GM12878 (cell line): ENCODE data around the gene CEACAM6.
"Not testable (repeated sequence)": the region's sequence is repeated elsewhere in the genome, so short reads cannot be mapped to it uniquely, and the experiment has no call there.

Source experiments
- MEF2A ChIP-seq: IDR thresholded peaks from 2 replicates; pipeline ENCODE4 v1.6.1; 2011; ENCODE audit warnings: low read depth, mild to moderate bottlenecking, low read length, moderate library complexity; ENCODE audit not compliant: insufficient read depth
- RAD51 ChIP-seq: fragments of 450-650 bp; IDR thresholded peaks from 2 replicates; pipeline ENCODE4 v1.6.1; 2016; ENCODE audit warnings: moderate library complexity, mild to moderate bottlenecking, inconsistent platforms
- STAT1 ChIP-seq: fragments of 450-650 bp; conservative IDR thresholded peaks from 2 replicates; pipeline ENCODE4 v1.6.1; 2014; ENCODE audit warnings: antibody characterized with exemption, mild to moderate bottlenecking
- TAF1 ChIP-seq: IDR thresholded peaks from 2 replicates; pipeline ENCODE4 v1.6.1; 2011; ENCODE audit warnings: mild to moderate bottlenecking, low read depth, low read length, borderline replicate concordance
- TF ChIP-seq, protein P1 (sequence below), 3 experiments: IDR thresholded peaks in 2 of 3; conservative IDR thresholded peaks in 1 of 3; 2 replicates each; pipeline ENCODE4 v1.5.1; 2011; ENCODE audit warnings: low read depth in 3 of 3, low read length in 3 of 3, mild to moderate bottlenecking in 3 of 3, control low read depth in 2 of 3, moderate library complexity in 2 of 3, inconsistent platforms in 1 of 3, mixed read lengths in 1 of 3; ENCODE audit not compliant: control insufficient read depth in 2 of 3, insufficient read depth in 1 of 3; ENCODE audit errors: extremely low read depth in 1 of 3
- TF ChIP-seq, protein P2 (sequence below): fragments of 450-650 bp; formaldehyde crosslinking; IDR thresholded peaks from 2 replicates; pipeline ENCODE4 v1.4.0; 2020; ENCODE audit warnings: mild to moderate bottlenecking, moderate library complexity

DNA sequence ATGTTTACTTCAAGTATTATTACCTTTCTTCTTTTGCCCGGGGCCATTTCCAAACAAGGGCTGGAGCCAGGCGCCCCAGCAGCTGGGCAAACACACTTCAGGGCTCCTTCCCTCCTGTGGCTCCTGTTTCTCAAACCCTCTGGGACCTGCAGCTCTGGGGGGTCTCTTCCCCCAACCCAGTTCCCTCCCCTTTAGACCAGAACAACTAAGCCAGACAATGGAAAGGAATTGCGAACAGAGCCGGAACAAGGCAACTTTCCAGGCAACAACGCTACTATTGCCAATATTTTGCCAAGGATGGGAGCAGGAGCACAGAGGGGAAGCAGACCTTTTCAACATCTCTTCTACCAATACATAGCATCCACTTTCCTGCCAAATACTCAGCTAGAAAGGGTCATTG lies 33.7 kb downstream of the CEACAM6 start:
- not testable (repeated sequence) for TF ChIP-seq TAF1, STAT1, RAD51, MEF2A
- TF ChIP-seq, protein P1, sequence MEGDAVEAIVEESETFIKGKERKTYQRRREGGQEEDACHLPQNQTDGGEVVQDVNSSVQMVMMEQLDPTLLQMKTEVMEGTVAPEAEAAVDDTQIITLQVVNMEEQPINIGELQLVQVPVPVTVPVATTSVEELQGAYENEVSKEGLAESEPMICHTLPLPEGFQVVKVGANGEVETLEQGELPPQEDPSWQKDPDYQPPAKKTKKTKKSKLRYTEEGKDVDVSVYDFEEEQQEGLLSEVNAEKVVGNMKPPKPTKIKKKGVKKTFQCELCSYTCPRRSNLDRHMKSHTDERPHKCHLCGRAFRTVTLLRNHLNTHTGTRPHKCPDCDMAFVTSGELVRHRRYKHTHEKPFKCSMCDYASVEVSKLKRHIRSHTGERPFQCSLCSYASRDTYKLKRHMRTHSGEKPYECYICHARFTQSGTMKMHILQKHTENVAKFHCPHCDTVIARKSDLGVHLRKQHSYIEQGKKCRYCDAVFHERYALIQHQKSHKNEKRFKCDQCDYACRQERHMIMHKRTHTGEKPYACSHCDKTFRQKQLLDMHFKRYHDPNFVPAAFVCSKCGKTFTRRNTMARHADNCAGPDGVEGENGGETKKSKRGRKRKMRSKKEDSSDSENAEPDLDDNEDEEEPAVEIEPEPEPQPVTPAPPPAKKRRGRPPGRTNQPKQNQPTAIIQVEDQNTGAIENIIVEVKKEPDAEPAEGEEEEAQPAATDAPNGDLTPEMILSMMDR (IDR thresholded peaks at IDR 0.05 in 2 of 3, conservative IDR thresholded peaks at IDR 0.05 in 1 of 3; ENCODE audit: control insufficient read depth in 2 of 3, extremely low read depth in 1 of 3, insufficient read depth in 1 of 3, low read depth in 3 of 3, low read length in 3 of 3): not testable (repeated sequence)
- TF ChIP-seq, protein P2, sequence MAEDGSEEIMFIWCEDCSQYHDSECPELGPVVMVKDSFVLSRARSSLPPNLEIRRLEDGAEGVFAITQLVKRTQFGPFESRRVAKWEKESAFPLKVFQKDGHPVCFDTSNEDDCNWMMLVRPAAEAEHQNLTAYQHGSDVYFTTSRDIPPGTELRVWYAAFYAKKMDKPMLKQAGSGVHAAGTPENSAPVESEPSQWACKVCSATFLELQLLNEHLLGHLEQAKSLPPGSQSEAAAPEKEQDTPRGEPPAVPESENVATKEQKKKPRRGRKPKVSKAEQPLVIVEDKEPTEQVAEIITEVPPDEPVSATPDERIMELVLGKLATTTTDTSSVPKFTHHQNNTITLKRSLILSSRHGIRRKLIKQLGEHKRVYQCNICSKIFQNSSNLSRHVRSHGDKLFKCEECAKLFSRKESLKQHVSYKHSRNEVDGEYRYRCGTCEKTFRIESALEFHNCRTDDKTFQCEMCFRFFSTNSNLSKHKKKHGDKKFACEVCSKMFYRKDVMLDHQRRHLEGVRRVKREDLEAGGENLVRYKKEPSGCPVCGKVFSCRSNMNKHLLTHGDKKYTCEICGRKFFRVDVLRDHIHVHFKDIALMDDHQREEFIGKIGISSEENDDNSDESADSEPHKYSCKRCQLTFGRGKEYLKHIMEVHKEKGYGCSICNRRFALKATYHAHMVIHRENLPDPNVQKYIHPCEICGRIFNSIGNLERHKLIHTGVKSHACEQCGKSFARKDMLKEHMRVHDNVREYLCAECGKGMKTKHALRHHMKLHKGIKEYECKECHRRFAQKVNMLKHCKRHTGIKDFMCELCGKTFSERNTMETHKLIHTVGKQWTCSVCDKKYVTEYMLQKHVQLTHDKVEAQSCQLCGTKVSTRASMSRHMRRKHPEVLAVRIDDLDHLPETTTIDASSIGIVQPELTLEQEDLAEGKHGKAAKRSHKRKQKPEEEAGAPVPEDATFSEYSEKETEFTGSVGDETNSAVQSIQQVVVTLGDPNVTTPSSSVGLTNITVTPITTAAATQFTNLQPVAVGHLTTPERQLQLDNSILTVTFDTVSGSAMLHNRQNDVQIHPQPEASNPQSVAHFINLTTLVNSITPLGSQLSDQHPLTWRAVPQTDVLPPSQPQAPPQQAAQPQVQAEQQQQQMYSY (CRISPR knock-in tag): not testable (repeated sequence)
